Progenitor cell of endocrine pancreas (in vitro differentiated cells): ENCODE data around the gene IGSF6. TPM values are rescaled to one million over a fixed set of nuclear protein-coding genes. Genes with fewer than 3 reads are reported as not detected.
"Not testable (repeated sequence)": the region's sequence is repeated elsewhere in the genome, so short reads cannot be mapped to it uniquely, and the experiment has no call there.

Source experiments
- DNase-seq: peaks from one replicate; pipeline ENCODE4 v3.0.0; 2021; ENCODE audit warnings: low spot score; ENCODE audit not compliant: unreplicated experiment
- H3K27ac Mint-ChIP-seq: 2 replicates; pipeline ENCODE4 v1.8.0; 2021; ENCODE audit warnings: mild to moderate bottlenecking, moderate library complexity, mixed read lengths
- H3K27me3 Mint-ChIP-seq: 2 replicates; pipeline ENCODE4 v1.8.0; 2021; ENCODE audit warnings: mixed read lengths
- H3K36me3 Mint-ChIP-seq: 2 replicates; pipeline ENCODE4 v1.8.0; 2022; ENCODE audit warnings: mixed read lengths; ENCODE audit not compliant: insufficient read depth
- H3K4me1 Mint-ChIP-seq: 2 replicates; pipeline ENCODE4 v1.8.0; 2021; ENCODE audit warnings: low read depth, mixed read lengths
- H3K4me3 Mint-ChIP-seq: 2 replicates; pipeline ENCODE4 v1.8.0; 2021; ENCODE audit warnings: low read depth, mild to moderate bottlenecking, moderate library complexity, mixed read lengths
- H3K9me3 Mint-ChIP-seq: 2 replicates; pipeline ENCODE4 v1.8.0; 2021; ENCODE audit warnings: low read depth, mixed read lengths
- CTCF ChIP-seq: fragments of 200-600 bp; sonication (generic); IDR thresholded peaks from one replicate; pipeline ENCODE4 v1.5.0; 2021; ENCODE audit warnings: antibody characterized with exemption, mild to moderate bottlenecking; ENCODE audit not compliant: unreplicated experiment
- total RNA-seq: library from RNA; stranded (reverse); gene quantifications from 2 replicates; pipeline ENCODE4 v1.2.1, GENCODE V29; 2021

The IGSF6 gene
- total RNA-seq, 1 donor from 2014 or later, result not detected

GRCh38 chr16:21689107-21689506 is 36.7 kb upstream of the IGSF6 start:
- no peak for TF ChIP-seq CTCF

GRCh38 chr16:21685034-21685455 is 32.6 kb upstream of the IGSF6 start:
- Mint-ChIP-seq H3K27ac (no peak overlapping the region), H3K9me3 (no peaks in the 10 kb centered on the region), H3K4me1 (no peaks in the 10 kb centered on the region), H3K4me3 (no peak overlapping the region), H3K27me3 (peaks cover 25% of the 10 kb centered on the region), H3K36me3 (no peaks in the 10 kb centered on the region)
- no peak for TF ChIP-seq CTCF
- DNase-seq, result peak; percentile 42

More at GRCh38 chr16:21689107-21689506, 36.7 kb upstream of the IGSF6 start:
- H3K4me1 Mint-ChIP-seq, result no peaks in the 10 kb centered on the region
- peaks cover 17% of the 10 kb centered on the region for H3K27me3 Mint-ChIP-seq
- no peak for DNase-seq
- no peak overlapping the region for H3K27ac Mint-ChIP-seq
- H3K9me3 Mint-ChIP-seq, result no peaks in the 10 kb centered on the region
- H3K4me3 Mint-ChIP-seq, result no peak overlapping the region
- no peaks in the 10 kb centered on the region for H3K36me3 Mint-ChIP-seq

GRCh38 chr16:21684199-21684598 is 31.8 kb upstream of the IGSF6 start:
- Mint-ChIP-seq H3K4me3 (no peak overlapping the region), H3K27me3 (peaks cover 24% of the 10 kb centered on the region), H3K4me1 (no peaks in the 10 kb centered on the region), H3K36me3 (no peaks in the 10 kb centered on the region), H3K9me3 (no peaks in the 10 kb centered on the region), H3K27ac (no peak overlapping the region)
- TF ChIP-seq CTCF, result peak; percentile 43
- DNase-seq, result no peak

- no peaks in the 10 kb centered on the region for H3K9me3 Mint-ChIP-seq
- H3K4me1 Mint-ChIP-seq, result no peaks in the 10 kb centered on the region
- H3K27me3 Mint-ChIP-seq, result peaks cover 23% of the 10 kb centered on the region
- H3K27ac Mint-ChIP-seq, result no peak overlapping the region
- H3K4me3 Mint-ChIP-seq, result no peak overlapping the region
- no peak for DNase-seq
- no peak for TF ChIP-seq CTCF
- no peaks in the 10 kb centered on the region for H3K36me3 Mint-ChIP-seq
These were observed 30.8 kb upstream of the IGSF6 start for GRCh38 chr16:21683184-21683583.

GRCh38 chr16:21680714-21681113 is 28.3 kb upstream of the IGSF6 start:
- not testable (repeated sequence) for H3K4me3 Mint-ChIP-seq, H3K36me3 Mint-ChIP-seq, DNase-seq, H3K4me1 Mint-ChIP-seq, H3K27ac Mint-ChIP-seq, H3K9me3 Mint-ChIP-seq
- H3K27me3 Mint-ChIP-seq, result peaks cover 27% of the 10 kb centered on the region

- not testable (repeated sequence) for H3K4me3 Mint-ChIP-seq, H3K9me3 Mint-ChIP-seq, H3K36me3 Mint-ChIP-seq, H3K4me1 Mint-ChIP-seq, H3K27ac Mint-ChIP-seq, DNase-seq
- H3K27me3 Mint-ChIP-seq, result peaks cover 16% of the 10 kb centered on the region
These were observed 22.0 kb upstream of the IGSF6 start for GRCh38 chr16:21674456-21674855.
